CD14-positive monocyte (primary cell): ENCODE measurements around the gene GPRIN1. TPM values are rescaled to one million over a fixed set of nuclear protein-coding genes. Genes with fewer than 3 reads are reported as not detected.

Experiments used
- DNase-seq, 3 donors: peaks; one replicate each; pipeline ENCODE4 v3.0.0-alpha.2; 2011 to 2022
- H2AFZ ChIP-seq: 2 replicates; pipeline ENCODE4 v1.6.0; 2012; ENCODE audit warnings: mild to moderate bottlenecking, low read depth, low read length, inconsistent platforms; ENCODE audit not compliant: insufficient read depth, poor library complexity, severe bottlenecking
- H3K27ac ChIP-seq, 2 donors: 1 replicate in 1 of 2; 2 replicates in 1 of 2; pipeline ENCODE4 v1.5.1; 2012 to 2013; ENCODE audit warnings: low read length in 2 of 2, control low read depth in 1 of 2, inconsistent platforms in 1 of 2, low read depth in 1 of 2, mild to moderate bottlenecking in 1 of 2
- H3K27me3 ChIP-seq, 2 donors: one replicate each; pipeline versions ENCODE4 v1.6.0 to v1.6.1; 2011 to 2013; ENCODE audit warnings: low read length in 2 of 2; ENCODE audit not compliant: control insufficient read depth in 2 of 2, insufficient read depth in 2 of 2
- H3K36me3 ChIP-seq, 2 donors: replicated peaks in 1 of 2; 1 replicate in 1 of 2; 2 replicates in 1 of 2; pipeline versions ENCODE4 v1.5.1 to v1.6.1; 2012 to 2013; ENCODE audit warnings: low read length in 2 of 2, control low read depth in 1 of 2, inconsistent platforms in 1 of 2, mild to moderate bottlenecking in 1 of 2; ENCODE audit not compliant: insufficient read depth in 2 of 2, control insufficient read depth in 1 of 2
- H3K4me1 ChIP-seq, 2 donors: 1 replicate in 1 of 2; 2 replicates in 1 of 2; pipeline versions ENCODE4 v1.5.1 to v1.6.1; 2012 to 2013; ENCODE audit warnings: low read length in 2 of 2, control low read depth in 1 of 2, inconsistent platforms in 1 of 2, mild to moderate bottlenecking in 1 of 2, moderate library complexity in 1 of 2; ENCODE audit not compliant: insufficient read depth in 2 of 2, control insufficient read depth in 1 of 2
- H3K4me2 ChIP-seq: replicated peaks from 2 replicates; pipeline ENCODE3; 2012; ENCODE audit warnings: low read length, moderate library complexity, mild to moderate bottlenecking; ENCODE audit not compliant: poor library complexity, severe bottlenecking; ENCODE audit errors: extremely low read depth
- H3K4me3 ChIP-seq, 3 experiments: fragments of 200-600 bp in 1 of 3; sonication (generic) in 1 of 3; replicated peaks in 1 of 3; 1 replicate in 2 of 3; 2 replicates in 1 of 3; pipeline ENCODE4 v1.5.1; 2011 to 2013; ENCODE audit warnings: low read length in 3 of 3, mild to moderate bottlenecking in 3 of 3, control low read depth in 2 of 3, low read depth in 2 of 3, inconsistent platforms in 1 of 3, moderate library complexity in 1 of 3
- H3K79me2 ChIP-seq: 2 replicates; pipeline ENCODE4 v1.6.0; 2012; ENCODE audit warnings: mild to moderate bottlenecking, control low read depth, inconsistent platforms, low read length, moderate library complexity; ENCODE audit not compliant: insufficient read depth
- H3K9ac ChIP-seq: 2 replicates; pipeline ENCODE4 v1.6.0; 2017; ENCODE audit warnings: low read length, mild to moderate bottlenecking; ENCODE audit not compliant: insufficient read depth, poor library complexity, severe bottlenecking
- H3K9me3 ChIP-seq, 2 donors: replicated peaks in 1 of 2; 1 replicate in 1 of 2; 2 replicates in 1 of 2; pipeline versions ENCODE4 v1.5.1 to v1.6.1; 2012 to 2013; ENCODE audit warnings: low read length in 2 of 2, control low read depth in 1 of 2; ENCODE audit not compliant: control insufficient read depth in 1 of 2, insufficient read depth in 1 of 2
- H4K20me1 ChIP-seq: 2 replicates; pipeline ENCODE4 v1.6.0; 2012; ENCODE audit warnings: mild to moderate bottlenecking, low read length, control low read depth, moderate library complexity; ENCODE audit not compliant: insufficient read depth
- H3K27ac Mint-ChIP-seq, 7 donors: one replicate each; pipeline ENCODE4 v1.8.0; 2020; ENCODE audit warnings: mild to moderate bottlenecking in 7 of 7, mixed read lengths in 7 of 7, moderate library complexity in 6 of 7, inconsistent platforms in 2 of 7
- H3K27me3 Mint-ChIP-seq, 3 donors: one replicate each; pipeline ENCODE4 v1.8.0; 2021 to 2022; ENCODE audit warnings: low read depth in 3 of 3, mild to moderate bottlenecking in 3 of 3, mixed read lengths in 3 of 3, moderate library complexity in 3 of 3, inconsistent platforms in 1 of 3
- H3K36me3 Mint-ChIP-seq, 2 donors: one replicate each; pipeline ENCODE4 v1.8.0; 2020; ENCODE audit warnings: mixed read lengths in 2 of 2, inconsistent platforms in 1 of 2, mild to moderate bottlenecking in 1 of 2
- H3K4me1 Mint-ChIP-seq: one replicate; pipeline ENCODE4 v1.8.0; 2020; ENCODE audit warnings: mild to moderate bottlenecking, mixed read lengths
- H3K4me3 Mint-ChIP-seq, 2 donors: one replicate each; pipeline ENCODE4 v1.8.0; 2020; ENCODE audit warnings: mild to moderate bottlenecking in 2 of 2, mixed read lengths in 2 of 2, moderate library complexity in 1 of 2
- H3K9me3 Mint-ChIP-seq, 7 donors: one replicate each; pipeline ENCODE4 v1.8.0; 2020 to 2022; ENCODE audit warnings: mixed read lengths in 7 of 7, mild to moderate bottlenecking in 6 of 7, moderate library complexity in 6 of 7, inconsistent platforms in 2 of 7
- CTCF ChIP-seq: fragments of 200-600 bp; IDR thresholded peaks from one replicate; pipeline ENCODE4 v1.8.0; 2022; ENCODE audit warnings: antibody characterized with exemption, mild to moderate bottlenecking
- WGBS: methylation state at CpG from one replicate; pipeline ENCODE4 v1.1.5; 2013; ENCODE audit warnings: missing lambda C conversion rate; ENCODE audit not compliant: insufficient coverage; 5-methylcytosine and 5-hydroxymethylcytosine counted together
- intact Hi-C, 2 donors: fragments of 100-400 bp; cut with micrococcal nuclease; formaldehyde crosslinking; loops; one replicate each; pipeline versions ENCODE4 v1.15.0 to v1.15.1; 2023
- polyA plus RNA-seq, 3 donors: library from polyadenylated mRNA; depleted of rRNA in 1 of 3; unstranded in 2 of 3; stranded (reverse) in 1 of 3; fragments of 300-500 nt in 2 of 3; fragments of >200 nt in 1 of 3; fragmentation: Illumina TruSeq in 2 of 3; gene quantifications; 1 replicate in 2 of 3; 2 replicates in 1 of 3; pipeline ENCODE4 v1.2.3, GENCODE V29; 2012 to 2021

GPRIN1 gene
- polyA plus RNA-seq, 3 donors = 0.05 to 0.30 (median 0.13) TPM

DNA sequence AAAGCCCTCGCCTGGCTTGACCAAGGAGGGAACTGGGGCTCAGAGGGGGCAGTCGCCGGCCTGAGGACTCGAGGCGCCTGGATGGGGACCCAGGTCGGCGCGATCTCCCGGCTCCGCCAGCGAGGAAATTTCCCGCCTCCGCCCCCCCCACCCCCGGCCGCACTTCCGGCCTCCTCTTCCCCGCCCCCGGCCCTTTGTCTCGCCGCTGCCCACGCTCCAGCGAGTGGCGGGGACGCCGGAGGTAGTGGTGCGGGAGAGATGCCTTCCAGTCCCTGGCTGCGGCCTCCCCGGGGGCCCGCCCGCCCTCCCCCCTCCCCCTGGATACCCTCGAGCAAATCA, 448 bp upstream of the GPRIN1 start:
- Mint-ChIP-seq H3K27me3 (peaks cover 34 to 66% (median 49%) of the 10 kb centered on the region in 3 donors), H3K27ac (no peak overlapping the region), H3K4me3 (peak overlapping the region; percentile 68 to 70), H3K9me3 (peaks cover 0 to 15% (median 6%) of the 10 kb centered on the region in 7 donors), H3K36me3 (peaks cover 3 to 7% of the 10 kb centered on the region in 2 donors), H3K4me1 (peaks cover 10% of the 10 kb centered on the region)
- Histone ChIP-seq H3K27me3 (peaks cover 15 to 43% of the 10 kb centered on the region in 2 donors), H3K9me3 (no peaks in the 10 kb centered on the region), H3K36me3 (no peaks in the 10 kb centered on the region), H3K4me1 (peaks cover 6% of the 10 kb centered on the region in 2 donors), H4K20me1 (no peaks in the 10 kb centered on the region), H2AFZ (peak overlapping the region; percentile 80), H3K9ac (no peak overlapping the region), H3K79me2 (no peaks in the 10 kb centered on the region), H3K4me3 (peak overlapping the region; percentile 37 to 76 (median 43)), H3K27ac (no peak overlapping the region), H3K4me2 (peak overlapping the region; percentile 84)
- intact Hi-C loops = no loop called here
- WGBS = 0% methylated on average over 1 of the region's 31 CpGs
- TF ChIP-seq CTCF = no peak
- DNase-seq = no peak

DNA sequence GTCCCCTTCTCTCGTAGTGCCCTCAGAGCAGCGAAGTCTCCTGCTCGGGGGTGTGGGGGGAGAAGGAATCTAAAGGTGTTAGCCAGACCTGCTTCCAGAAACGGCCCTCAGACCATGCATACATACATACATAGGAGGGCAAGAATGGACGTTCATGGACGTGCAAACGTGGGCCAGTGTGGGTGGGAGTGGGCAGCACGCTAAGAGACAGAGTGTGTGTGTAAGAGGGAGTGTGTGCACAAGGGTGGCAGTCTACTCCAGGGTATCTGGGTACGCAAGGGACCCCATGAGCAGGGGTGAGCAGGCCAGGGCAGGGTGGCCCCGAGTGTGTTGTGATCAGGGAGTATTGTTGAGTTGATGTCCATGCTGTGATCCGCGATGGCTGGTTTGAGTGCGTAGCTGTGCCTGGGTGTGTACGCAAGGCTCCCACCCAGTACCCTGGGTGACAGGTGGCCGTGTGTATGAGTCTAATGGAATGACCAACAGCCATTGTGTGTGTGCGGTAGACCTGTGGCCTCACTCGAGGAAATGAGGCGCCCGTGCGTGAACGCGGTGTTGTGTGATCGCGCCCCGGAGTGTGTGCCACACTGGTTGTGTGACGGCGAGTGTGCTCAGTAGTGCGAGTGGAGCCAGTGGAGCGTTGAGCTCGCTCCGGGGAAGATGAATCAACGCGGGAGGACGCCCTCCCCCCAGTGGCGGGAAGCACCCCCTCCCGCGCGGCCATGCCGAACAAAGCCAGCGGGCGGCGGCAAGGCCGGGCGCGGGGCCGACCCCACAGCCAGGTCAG, 826 bp downstream of the GPRIN1 start:
- peaks cover 10% of the 10 kb centered on the region for H3K4me1 Mint-ChIP-seq
- no peak overlapping the region for H3K9ac ChIP-seq
- intact Hi-C loops = no loop called here
- no peak overlapping the region for H3K27ac Mint-ChIP-seq
- no peak overlapping the region for H3K27ac ChIP-seq
- 42% methylated on average over 31 of the region's 46 CpGs for WGBS
- no peak for TF ChIP-seq CTCF
- H3K27me3 Mint-ChIP-seq = peaks cover 39 to 65% (median 47%) of the 10 kb centered on the region in 3 donors
- H3K9me3 ChIP-seq = no peaks in the 10 kb centered on the region
- DNase-seq = no peak
- H4K20me1 ChIP-seq = no peaks in the 10 kb centered on the region
- peaks cover 3 to 7% of the 10 kb centered on the region in 2 donors for H3K36me3 Mint-ChIP-seq
- no peaks in the 10 kb centered on the region for H3K79me2 ChIP-seq
- H2AFZ ChIP-seq = peak overlapping the region; percentile 80
- H3K9me3 Mint-ChIP-seq = peaks cover 0 to 15% (median 6%) of the 10 kb centered on the region in 7 donors
- H3K4me2 ChIP-seq = peak overlapping the region; percentile 84
- H3K27me3 ChIP-seq = peaks cover 15 to 46% of the 10 kb centered on the region in 2 donors
- H3K4me3 Mint-ChIP-seq = peak overlapping the region; percentile 89 to 96
- peaks cover 6% of the 10 kb centered on the region in 2 donors for H3K4me1 ChIP-seq
- no peaks in the 10 kb centered on the region for H3K36me3 ChIP-seq
- peak overlapping the region in 1 of 3 experiments; percentile 76 for H3K4me3 ChIP-seq
